ENCODE results near the gene CEP20. TPM values are rescaled to one million over a fixed set of nuclear protein-coding genes. Genes with fewer than 3 reads are reported as not detected.

The CEP20 gene
- total RNA-seq, 1 donor: 55.8 TPM

- TF ChIP-seq CTCF (IDR thresholded peaks at IDR 0.05; ENCODE audit: insufficient read depth, low read length): no peak
- peak; percentile 90 for DNase-seq (ENCODE audit: low read depth)
- no peak overlapping the region for H3K4me3 ChIP-seq (ENCODE audit: low read depth, low read length)
Observed at GRCh38 chr16:15899538-15900100, 11.2 kb upstream of the CEP20 start.

- TF ChIP-seq CTCF (IDR thresholded peaks at IDR 0.05; ENCODE audit: insufficient read depth, low read length): no peak
- no peak overlapping the region for H3K4me3 ChIP-seq (ENCODE audit: low read depth, low read length)
- DNase-seq (ENCODE audit: low read depth): no peak
Observed at GRCh38 chr16:15898654-15899053, 10.3 kb upstream of the CEP20 start.

GRCh38 chr16:15897834-15898254 lies 9.4 kb upstream of the CEP20 start:
- H3K4me3 ChIP-seq (ENCODE audit: low read depth, low read length): no peak overlapping the region
- peak; percentile 29 for DNase-seq (ENCODE audit: low read depth)
- no peak for TF ChIP-seq CTCF (IDR thresholded peaks at IDR 0.05; ENCODE audit: insufficient read depth, low read length)

GRCh38 chr16:15897121-15897780 lies 8.8 kb upstream of the CEP20 start:
- no peak for DNase-seq (ENCODE audit: low read depth)

GRCh38 chr16:15894571-15895374 lies 6.4 kb upstream of the CEP20 start:
- DNase-seq (ENCODE audit: low read depth): no peak
- no peak for TF ChIP-seq CTCF (IDR thresholded peaks at IDR 0.05; ENCODE audit: insufficient read depth, low read length)
- H3K4me3 ChIP-seq (ENCODE audit: low read depth, low read length): no peak overlapping the region

More at GRCh38 chr16:15897121-15897780, 8.8 kb upstream of the CEP20 start:
- H3K4me3 ChIP-seq (ENCODE audit: low read depth, low read length): no peak overlapping the region
- TF ChIP-seq CTCF (IDR thresholded peaks at IDR 0.05; ENCODE audit: insufficient read depth, low read length): no peak

- no peak for DNase-seq (ENCODE audit: low read depth)
- H3K4me3 ChIP-seq (ENCODE audit: low read depth, low read length): no peak overlapping the region
Observed at GRCh38 chr16:15891508-15891907, 3.1 kb upstream of the CEP20 start.

More at GRCh38 chr16:15891508-15891907, 3.1 kb upstream of the CEP20 start:
- TF ChIP-seq CTCF (IDR thresholded peaks at IDR 0.05; ENCODE audit: insufficient read depth, low read length): no peak
